HepG2 (cell line): ENCODE data around the gene VPS25. TPM values are rescaled to one million over a fixed set of nuclear protein-coding genes. Genes with fewer than 3 reads are reported as not detected.

Experiments used
- ASH2L ChIP-seq: fragments of 300-600, 200-600 bp; sonication (generic); IDR thresholded peaks from 2 replicates; pipeline ENCODE4 v1.7.0; 2017; ENCODE audit warnings: low read depth, mild to moderate bottlenecking, moderate library complexity, mixed read lengths, low read length; ENCODE audit not compliant: insufficient read length
- CBX1 ChIP-seq: IDR thresholded peaks from one replicate; pipeline ENCODE4 v1.6.1; 2016; ENCODE audit warnings: antibody characterized with exemption, low read depth
- HMGA1 ChIP-seq: sonication (generic); formaldehyde crosslinking; conservative IDR thresholded peaks from 2 replicates; pipeline ENCODE4 v1.4.0; 2020; ENCODE audit warnings: missing genetic modification reagents
- MTA3 ChIP-seq: sonication (generic); formaldehyde crosslinking; IDR thresholded peaks from 2 replicates; pipeline ENCODE4 v1.4.0; 2020; ENCODE audit warnings: missing genetic modification reagents
- REPIN1 ChIP-seq: sonication (generic); formaldehyde crosslinking; IDR thresholded peaks from 2 replicates; pipeline ENCODE4 v1.8.0; 2022; ENCODE audit warnings: missing genetic modification reagents, low read depth, mild to moderate bottlenecking, borderline replicate concordance
- RNF2 ChIP-seq: fragments of 450-650 bp; conservative IDR thresholded peaks from 2 replicates; pipeline ENCODE4 v1.6.1; 2016; ENCODE audit warnings: low read depth
- SUZ12 ChIP-seq: fragments of 150-350 bp; IDR thresholded peaks from 2 replicates; pipeline ENCODE4 v1.6.1; 2014; ENCODE audit warnings: low read depth, low read length
- TEAD2 ChIP-seq: sonication (generic); formaldehyde crosslinking; IDR thresholded peaks from 2 replicates; pipeline ENCODE4 v1.9.0; 2021; ENCODE audit warnings: missing genetic modification reagents
- ZBTB7A ChIP-seq: sonication (generic); formaldehyde crosslinking; IDR thresholded peaks from 2 replicates; pipeline ENCODE4 v1.8.0; 2022; ENCODE audit warnings: mild to moderate bottlenecking, missing genetic modification reagents
- ZKSCAN1 ChIP-seq: fragments of 150-350 bp; IDR thresholded peaks from 2 replicates; pipeline ENCODE4 v1.6.1; 2014; ENCODE audit warnings: low read length
- ZNF10 ChIP-seq: sonication (generic); formaldehyde crosslinking; IDR thresholded peaks from 2 replicates; pipeline ENCODE4 v1.4.0; 2020; ENCODE audit warnings: mild to moderate bottlenecking, low read depth, missing genetic modification reagents, borderline replicate concordance
- ZNF207 ChIP-seq: fragments of 450-650 bp; IDR thresholded peaks from 2 replicates; pipeline ENCODE4 v1.6.1; 2016; ENCODE audit warnings: antibody characterized with exemption, borderline replicate concordance
- ZNF274 ChIP-seq: sonication (generic); formaldehyde crosslinking; IDR thresholded peaks from 2 replicates; pipeline ENCODE4 v1.5.1; 2020; ENCODE audit warnings: mild to moderate bottlenecking, missing genetic modification reagents
- ZNF576 ChIP-seq: sonication (generic); formaldehyde crosslinking; IDR thresholded peaks from 2 replicates; pipeline ENCODE4 v1.4.0; 2020; ENCODE audit warnings: mild to moderate bottlenecking, missing genetic modification reagents
- ZNF577 ChIP-seq: sonication (generic); formaldehyde crosslinking; IDR thresholded peaks from 2 replicates; pipeline ENCODE4 v1.4.0; 2020; ENCODE audit warnings: mild to moderate bottlenecking, low read depth, missing genetic modification reagents, borderline replicate concordance
- ZNF878 ChIP-seq: sonication (generic); formaldehyde crosslinking; IDR thresholded peaks from 2 replicates; pipeline ENCODE4 v1.8.1; 2023; ENCODE audit warnings: mild to moderate bottlenecking, missing genetic modification reagents, moderate library complexity
- ZSCAN9 ChIP-seq: IDR thresholded peaks from 2 replicates; pipeline ENCODE4 v1.6.1; 2016; ENCODE audit warnings: borderline replicate concordance
- polyA plus RNA-seq, 8 experiments: library from polyadenylated mRNA; depleted of rRNA in 3 of 8; stranded (reverse) in 7 of 8; unstranded in 1 of 8; fragments of >200 nt; fragmentation: Illumina TruSeq in 4 of 8; extraction: Trizol in 4 of 8; gene quantifications; 2 replicates each; pipeline versions ENCODE4 v1.2.1 to v1.2.3, GENCODE V29; 2011 to 2016; ENCODE audit warnings: low read depth in 4 of 8, missing spikeins in 1 of 8, mixed read lengths in 1 of 8; ENCODE audit not compliant: insufficient read depth in 1 of 8
- total RNA-seq, 5 experiments: library from RNA; depleted of rRNA; stranded (reverse); fragments of >200 nt; fragmentation: Illumina TruSeq; extraction: Trizol; gene quantifications; 2 replicates each; pipeline ENCODE4 v1.2.3, GENCODE V29; 2016; ENCODE audit warnings: low read depth in 1 of 5
- TF ChIP-seq, protein P1 (sequence below): IDR thresholded peaks from 2 replicates; pipeline ENCODE4 v1.6.1; 2018; ENCODE audit warnings: missing genetic modification reagents, mild to moderate bottlenecking, missing compliant biosample characterization
- TF ChIP-seq, protein P2 (sequence below): sonication (generic); formaldehyde crosslinking; IDR thresholded peaks from 2 replicates; pipeline ENCODE4 v1.4.0; 2020; ENCODE audit warnings: mild to moderate bottlenecking, missing genetic modification reagents

Gene VPS25
- total and polyA plus RNA-seq, 2 of the 13 experiments (the other 11 are each of a cell fraction or from before 2014, with no cell fraction given), result 161 to 249 TPM

DNA sequence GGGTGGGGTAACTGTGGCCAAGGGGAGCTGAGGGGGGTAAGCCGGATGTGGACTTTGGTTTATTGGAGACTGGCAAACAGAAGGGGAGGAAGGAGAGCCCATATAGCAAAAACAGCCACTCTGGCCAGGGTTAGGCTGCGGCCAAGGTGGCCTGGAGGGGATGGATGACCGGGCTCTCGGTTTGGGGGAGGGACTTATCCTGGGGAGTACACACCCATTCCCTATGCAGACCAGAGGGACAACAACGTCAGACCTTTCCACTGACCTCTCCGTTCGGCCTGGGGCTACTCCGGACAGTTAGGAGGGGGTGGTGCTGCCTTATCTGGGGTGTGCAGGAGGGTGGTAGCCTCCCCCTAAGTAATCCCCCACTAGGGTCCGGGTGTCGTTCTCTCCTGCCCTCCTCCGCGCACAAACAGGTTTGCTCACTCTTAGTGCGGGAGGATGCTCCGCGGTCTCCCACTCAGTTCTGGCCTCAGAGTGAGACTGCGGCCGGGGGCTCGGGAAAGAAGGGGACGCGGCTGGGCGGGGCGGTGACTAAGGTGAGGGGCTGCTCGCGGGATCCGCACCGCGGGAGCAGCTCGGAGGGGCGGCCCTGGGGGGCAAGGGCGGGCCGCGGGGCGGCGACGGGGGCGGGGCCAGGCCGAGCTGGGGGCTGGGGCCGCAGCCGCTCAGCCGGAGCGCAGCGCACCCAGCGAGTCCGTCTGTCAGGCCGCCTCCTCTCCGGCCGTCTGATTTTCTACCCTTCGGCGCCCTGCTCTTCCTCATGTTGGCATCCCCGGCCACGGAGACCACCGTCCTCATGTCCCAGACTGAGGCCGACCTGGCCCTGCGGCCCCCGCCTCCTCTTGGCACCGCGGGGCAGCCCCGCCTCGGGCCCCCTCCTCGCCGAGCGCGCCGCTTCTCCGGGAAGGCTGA is 6.9 kb downstream of the VPS25 start, which contains the start of gene WNK4 (continued):
- TF ChIP-seq, protein P1, sequence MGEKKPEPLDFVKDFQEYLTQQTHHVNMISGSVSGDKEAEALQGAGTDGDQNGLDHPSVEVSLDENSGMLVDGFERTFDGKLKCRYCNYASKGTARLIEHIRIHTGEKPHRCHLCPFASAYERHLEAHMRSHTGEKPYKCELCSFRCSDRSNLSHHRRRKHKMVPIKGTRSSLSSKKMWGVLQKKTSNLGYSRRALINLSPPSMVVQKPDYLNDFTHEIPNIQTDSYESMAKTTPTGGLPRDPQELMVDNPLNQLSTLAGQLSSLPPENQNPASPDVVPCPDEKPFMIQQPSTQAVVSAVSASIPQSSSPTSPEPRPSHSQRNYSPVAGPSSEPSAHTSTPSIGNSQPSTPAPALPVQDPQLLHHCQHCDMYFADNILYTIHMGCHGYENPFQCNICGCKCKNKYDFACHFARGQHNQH (CRISPR knock-in tag), result peak; percentile 77
- no peak for TF ChIP-seq ZKSCAN1
- no peak for TF ChIP-seq SUZ12
- TF ChIP-seq, protein P2, sequence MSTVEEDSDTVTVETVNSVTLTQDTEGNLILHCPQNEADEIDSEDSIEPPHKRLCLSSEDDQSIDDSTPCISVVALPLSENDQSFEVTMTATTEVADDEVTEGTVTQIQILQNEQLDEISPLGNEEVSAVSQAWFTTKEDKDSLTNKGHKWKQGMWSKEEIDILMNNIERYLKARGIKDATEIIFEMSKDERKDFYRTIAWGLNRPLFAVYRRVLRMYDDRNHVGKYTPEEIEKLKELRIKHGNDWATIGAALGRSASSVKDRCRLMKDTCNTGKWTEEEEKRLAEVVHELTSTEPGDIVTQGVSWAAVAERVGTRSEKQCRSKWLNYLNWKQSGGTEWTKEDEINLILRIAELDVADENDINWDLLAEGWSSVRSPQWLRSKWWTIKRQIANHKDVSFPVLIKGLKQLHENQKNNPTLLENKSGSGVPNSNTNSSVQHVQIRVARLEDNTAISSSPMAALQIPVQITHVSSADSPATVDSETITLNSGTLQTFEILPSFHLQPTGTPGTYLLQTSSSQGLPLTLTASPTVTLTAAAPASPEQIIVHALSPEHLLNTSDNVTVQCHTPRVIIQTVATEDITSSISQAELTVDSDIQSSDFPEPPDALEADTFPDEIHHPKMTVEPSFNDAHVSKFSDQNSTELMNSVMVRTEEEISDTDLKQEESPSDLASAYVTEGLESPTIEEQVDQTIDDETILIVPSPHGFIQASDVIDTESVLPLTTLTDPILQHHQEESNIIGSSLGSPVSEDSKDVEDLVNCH (CRISPR knock-in tag), result no peak
- peak; percentile 81 for TF ChIP-seq ASH2L
- TF ChIP-seq TEAD2 (CRISPR knock-in tag), result no peak
- peak; percentile 90 for TF ChIP-seq ZNF878 (CRISPR knock-in tag)
- no peak for TF ChIP-seq ZNF576 (CRISPR knock-in tag)
- peak; percentile 13; the same call in 1 of the 2 replicates for TF ChIP-seq RNF2
- TF ChIP-seq ZNF207, result no peak
- TF ChIP-seq HMGA1, result no peak
- peak; percentile 12 for TF ChIP-seq ZBTB7A (CRISPR knock-in tag)
- TF ChIP-seq ZSCAN9 (CRISPR knock-in tag), result peak; percentile 97
- TF ChIP-seq REPIN1 (CRISPR knock-in tag), result peak; percentile 91; the same call in 1 of the 2 replicates
- TF ChIP-seq ZNF274, result no peak
- no peak for TF ChIP-seq MTA3 (CRISPR knock-in tag)
- TF ChIP-seq CBX1, result peak; percentile 18
- no peak for TF ChIP-seq ZNF10 (CRISPR knock-in tag)
- no peak for TF ChIP-seq ZNF577 (CRISPR knock-in tag)
